HFFc6 (cell line): ENCODE results near the gene SPEG. TPM values are rescaled to one million over a fixed set of nuclear protein-coding genes. Genes with fewer than 3 reads are reported as not detected.

Source experiments
- DNase-seq: peaks from one replicate; pipeline ENCODE4 v3.0.0-alpha.2; 2018
- H3K27ac Mint-ChIP-seq: 2 replicates; pipeline ENCODE4 v1.8.0; 2020; ENCODE audit warnings: mild to moderate bottlenecking, mixed read lengths
- H3K27me3 Mint-ChIP-seq: 2 replicates; pipeline ENCODE4 v1.8.0; 2021; ENCODE audit warnings: mild to moderate bottlenecking, moderate library complexity, mixed read lengths; ENCODE audit not compliant: insufficient read depth
- H3K36me3 Mint-ChIP-seq: 2 replicates; pipeline ENCODE4 v1.8.0; 2021; ENCODE audit warnings: low read depth, mixed read lengths
- H3K4me1 Mint-ChIP-seq: 2 replicates; pipeline ENCODE4 v1.8.0; 2020; ENCODE audit warnings: low read depth, mixed read lengths
- H3K4me3 Mint-ChIP-seq: 2 replicates; pipeline ENCODE4 v1.8.0; 2020; ENCODE audit warnings: mild to moderate bottlenecking, moderate library complexity, mixed read lengths
- H3K9me3 Mint-ChIP-seq: 2 replicates; pipeline ENCODE4 v1.8.0; 2020; ENCODE audit warnings: mild to moderate bottlenecking, mixed read lengths
- CTCF ChIP-seq: fragments of 200-600 bp; sonication (generic); IDR thresholded peaks from 2 replicates; pipeline ENCODE4 v1.5.0; 2021; ENCODE audit warnings: antibody characterized with exemption, mild to moderate bottlenecking
- total RNA-seq, 6 experiments: library from RNA; stranded (reverse); fragmentation: NEBNext Ultra II Directional; extraction: Animal tissue kit (Norgen Biotek cat#: 25700); gene quantifications; 2 replicates in 1 of 6; 3 replicates in 5 of 6; pipeline ENCODE4 v1.2.3, GENCODE V29; 2021

SPEG gene
- total RNA-seq, 6 experiments from 2014 or later = 80.9 to 89.5 (median 84.7) TPM

- DNase-seq = no peak
- no peak for TF ChIP-seq CTCF
- Mint-ChIP-seq H3K4me1 (no peaks in the 10 kb centered on the region), H3K9me3 (no peaks in the 10 kb centered on the region), H3K4me3 (no peak overlapping the region), H3K27ac (no peak overlapping the region), H3K36me3 (peaks cover 2% of the 10 kb centered on the region; the same call in 1 of the 2 replicates), H3K27me3 (peaks cover 4% of the 10 kb centered on the region)
These were observed 51.8 kb downstream of the SPEG start for GRCh38 chr2:219486380-219486959.

- Mint-ChIP-seq H3K36me3 (peaks cover 4% of the 10 kb centered on the region; the same call in 1 of the 2 replicates), H3K27ac (no peak overlapping the region), H3K9me3 (no peaks in the 10 kb centered on the region), H3K27me3 (peaks cover 4% of the 10 kb centered on the region), H3K4me3 (no peak overlapping the region), H3K4me1 (no peaks in the 10 kb centered on the region)
- no peak for DNase-seq
- TF ChIP-seq CTCF = no peak
These were observed 53.7 kb downstream of the SPEG start for GRCh38 chr2:219488149-219488843.

GRCh38 chr2:219488844-219489194, 54.2 kb downstream of the SPEG start:
- no peak overlapping the region for H3K27ac Mint-ChIP-seq
- peaks cover 6% of the 10 kb centered on the region for H3K27me3 Mint-ChIP-seq
- H3K36me3 Mint-ChIP-seq = peaks cover 4% of the 10 kb centered on the region; the same call in 1 of the 2 replicates
- TF ChIP-seq CTCF = no peak
- H3K4me3 Mint-ChIP-seq = no peak overlapping the region
- no peaks in the 10 kb centered on the region for H3K4me1 Mint-ChIP-seq
- no peak for DNase-seq
- H3K9me3 Mint-ChIP-seq = no peaks in the 10 kb centered on the region

- no peak for TF ChIP-seq CTCF
- Mint-ChIP-seq H3K4me1 (no peaks in the 10 kb centered on the region), H3K9me3 (no peaks in the 10 kb centered on the region), H3K27me3 (peaks cover 6% of the 10 kb centered on the region), H3K4me3 (no peak overlapping the region), H3K27ac (no peak overlapping the region), H3K36me3 (peaks cover 4% of the 10 kb centered on the region; the same call in 1 of the 2 replicates)
- DNase-seq = no peak
These were observed 54.7 kb downstream of the SPEG start for GRCh38 chr2:219489315-219489714.

- H3K27me3 Mint-ChIP-seq = peaks cover 6% of the 10 kb centered on the region
- no peak overlapping the region for H3K4me3 Mint-ChIP-seq
- peaks cover 4% of the 10 kb centered on the region; the same call in 1 of the 2 replicates for H3K36me3 Mint-ChIP-seq
These were observed 55.5 kb downstream of the SPEG start for GRCh38 chr2:219490186-219490585.

More at GRCh38 chr2:219490186-219490585, 55.5 kb downstream of the SPEG start:
- Mint-ChIP-seq H3K4me1 (peaks cover 4% of the 10 kb centered on the region), H3K9me3 (no peaks in the 10 kb centered on the region), H3K27ac (no peak overlapping the region)
- peak; percentile 55 for TF ChIP-seq CTCF
- no peak for DNase-seq
